Left ventricle myocardium inferior (tissue), 1 donor: ENCODE results near the gene MED10. TPM values are rescaled to one million over a fixed set of nuclear protein-coding genes. Genes with fewer than 3 reads are reported as not detected.

Experiments
- DNase-seq: peaks from one replicate; pipeline ENCODE4 v3.0.0-alpha.2; 2020
- H3K27ac ChIP-seq: fragments of 200-600 bp; replicated peaks from 2 replicates; pipeline ENCODE4 v1.8.0; 2021
- H3K27me3 ChIP-seq: fragments of 200-600 bp; 2 replicates; pipeline ENCODE4 v1.8.0; 2021; ENCODE audit warnings: low read depth
- H3K36me3 ChIP-seq: fragments of 200-600 bp; 2 replicates; pipeline ENCODE4 v1.8.0; 2021
- H3K4me1 ChIP-seq: fragments of 200-600 bp; 2 replicates; pipeline ENCODE4 v1.8.0; 2021
- H3K4me3 ChIP-seq: fragments of 200-600 bp; 2 replicates; pipeline ENCODE4 v1.8.0; 2021; ENCODE audit warnings: mild to moderate bottlenecking, moderate library complexity
- H3K9me3 ChIP-seq: fragments of 200-600 bp; replicated peaks from 2 replicates; pipeline ENCODE4 v1.8.0; 2021
- intact Hi-C: fragments of 100-400 bp; cut with micrococcal nuclease; formaldehyde crosslinking; loops from one replicate; pipeline ENCODE4 v1.11.0; 2022
- long read RNA-seq: library from polyadenylated mRNA; unstranded; transcript quantifications from one replicate; pipeline ENCODE4 v2.0.0, GENCODE V29; 2021
- total RNA-seq: library from RNA; stranded (reverse); fragmentation: NEBNext Ultra II Directional; extraction: Animal tissue kit (Norgen Biotek cat#: 25700); gene quantifications from one replicate; pipeline ENCODE4 v1.2.1, GENCODE V29; 2021
- TF ChIP-seq, protein P1 (sequence below): fragments of 200-600 bp; IDR thresholded peaks from 2 replicates; pipeline ENCODE4 v1.8.0; 2021; ENCODE audit warnings: antibody characterized with exemption, mild to moderate bottlenecking, borderline replicate concordance
- donor health status: DM: no; HTN: yes; CAD: no; lungs with severe emphysema.

Gene MED10, protein sequence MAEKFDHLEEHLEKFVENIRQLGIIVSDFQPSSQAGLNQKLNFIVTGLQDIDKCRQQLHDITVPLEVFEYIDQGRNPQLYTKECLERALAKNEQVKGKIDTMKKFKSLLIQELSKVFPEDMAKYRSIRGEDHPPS
- 26.3 TPM for total RNA-seq
- long read RNA-seq, transcript MED10-201 (4 exons, 1,141 nt) = major isoform, 29 of 33 reads
- long read RNA-seq, partial matches to known transcripts = 3 of 33 reads
- long read RNA-seq, other reads (novel, unspliced or antisense) = 1 of 33 reads

- H3K27ac ChIP-seq = peak within 1 kb of the TSS; percentile 93
- H3K36me3 ChIP-seq = peaks cover 37% of the 10 kb centered on the region
- DNase-seq = peak; percentile 96
- H3K4me3 ChIP-seq = peak within 1 kb of the TSS; percentile 97
- no peaks in the 10 kb centered on the region for H3K27me3 ChIP-seq
- TF ChIP-seq, protein P1, sequence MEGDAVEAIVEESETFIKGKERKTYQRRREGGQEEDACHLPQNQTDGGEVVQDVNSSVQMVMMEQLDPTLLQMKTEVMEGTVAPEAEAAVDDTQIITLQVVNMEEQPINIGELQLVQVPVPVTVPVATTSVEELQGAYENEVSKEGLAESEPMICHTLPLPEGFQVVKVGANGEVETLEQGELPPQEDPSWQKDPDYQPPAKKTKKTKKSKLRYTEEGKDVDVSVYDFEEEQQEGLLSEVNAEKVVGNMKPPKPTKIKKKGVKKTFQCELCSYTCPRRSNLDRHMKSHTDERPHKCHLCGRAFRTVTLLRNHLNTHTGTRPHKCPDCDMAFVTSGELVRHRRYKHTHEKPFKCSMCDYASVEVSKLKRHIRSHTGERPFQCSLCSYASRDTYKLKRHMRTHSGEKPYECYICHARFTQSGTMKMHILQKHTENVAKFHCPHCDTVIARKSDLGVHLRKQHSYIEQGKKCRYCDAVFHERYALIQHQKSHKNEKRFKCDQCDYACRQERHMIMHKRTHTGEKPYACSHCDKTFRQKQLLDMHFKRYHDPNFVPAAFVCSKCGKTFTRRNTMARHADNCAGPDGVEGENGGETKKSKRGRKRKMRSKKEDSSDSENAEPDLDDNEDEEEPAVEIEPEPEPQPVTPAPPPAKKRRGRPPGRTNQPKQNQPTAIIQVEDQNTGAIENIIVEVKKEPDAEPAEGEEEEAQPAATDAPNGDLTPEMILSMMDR = no peak
- intact Hi-C loops = no loop called here
- peaks cover 44% of the 10 kb centered on the region for H3K4me1 ChIP-seq
- no peaks in the 10 kb centered on the region for H3K9me3 ChIP-seq
These were observed at the start of gene MED10 for GRCh38 chr5:6377905-6378765. Gene MED10 (minus strand): TSS chr5:6378547. CDS start chr5:6378483, 64 bp downstream.

DNA sequence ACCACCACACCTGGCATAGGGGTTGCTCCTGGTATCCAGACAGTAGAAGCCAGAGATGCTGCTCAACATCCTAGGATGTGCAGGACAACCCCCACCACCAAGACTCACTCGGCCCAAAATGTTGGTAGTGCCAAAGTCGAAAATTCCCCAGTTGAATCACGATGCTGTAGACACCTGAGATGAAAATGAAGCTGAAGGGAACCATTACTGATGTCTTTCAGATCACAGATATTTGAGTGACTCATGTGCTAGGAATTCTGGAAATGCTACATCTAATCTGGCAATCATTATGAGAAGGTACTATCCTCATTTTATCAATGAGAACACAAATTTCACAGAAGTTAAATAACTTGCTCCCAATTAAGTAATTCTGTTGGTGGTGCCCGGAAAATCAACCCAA is 49.3 kb upstream of the MED10 start:
- Histone ChIP-seq H3K4me3 (no peak overlapping the region), H3K36me3 (no peaks in the 10 kb centered on the region), H3K4me1 (peaks cover 26% of the 10 kb centered on the region), H3K9me3 (no peaks in the 10 kb centered on the region), H3K27ac (no peak overlapping the region), H3K27me3 (peaks cover 41% of the 10 kb centered on the region)
- DNase-seq = no peak
- intact Hi-C loops = no loop called here
- TF ChIP-seq, protein P1 = no peak

- intact Hi-C loops = no loop called here
- Histone ChIP-seq H3K27me3 (peaks cover 17% of the 10 kb centered on the region), H3K9me3 (no peaks in the 10 kb centered on the region), H3K4me3 (no peak overlapping the region), H3K4me1 (peaks cover under 1% of the 10 kb centered on the region), H3K27ac (no peak overlapping the region), H3K36me3 (no peaks in the 10 kb centered on the region)
- TF ChIP-seq, protein P1 = no peak
- no peak for DNase-seq
These were observed 46.4 kb upstream of the MED10 start for GRCh38 chr5:6424700-6425099.

DNA sequence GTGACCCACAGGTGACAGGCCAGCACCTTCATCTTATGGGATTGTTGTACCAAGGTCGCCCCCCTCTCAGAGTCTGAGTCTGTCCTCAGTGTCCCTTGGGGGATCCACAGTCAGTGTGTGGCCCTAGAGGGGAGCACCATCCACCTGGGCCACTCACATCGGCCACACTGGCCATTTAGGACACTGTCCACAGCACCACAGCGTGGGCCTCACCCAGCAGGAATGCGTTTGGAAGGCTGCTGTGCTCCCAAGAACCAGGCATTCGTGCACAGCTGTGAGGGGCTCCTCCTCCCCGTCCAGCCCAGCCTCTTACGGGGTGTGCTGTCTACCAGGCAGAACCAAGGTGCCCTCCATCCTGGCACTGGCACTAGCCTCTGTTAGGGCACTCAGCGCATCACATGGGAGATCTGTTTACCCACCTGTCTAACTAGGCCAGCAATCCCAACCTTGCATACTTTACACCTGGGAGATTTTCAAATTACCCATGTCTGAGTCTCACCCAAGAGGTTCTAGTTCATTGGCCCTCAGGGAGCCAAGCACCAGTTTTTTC is 45.8 kb upstream of the MED10 start:
- Histone ChIP-seq H3K27me3 (peaks cover 15% of the 10 kb centered on the region), H3K4me3 (no peak overlapping the region), H3K27ac (no peak overlapping the region), H3K36me3 (no peaks in the 10 kb centered on the region), H3K9me3 (no peaks in the 10 kb centered on the region), H3K4me1 (no peaks in the 10 kb centered on the region)
- TF ChIP-seq, protein P1 = no peak
- no peak for DNase-seq
- intact Hi-C loops = no loop called here

DNA sequence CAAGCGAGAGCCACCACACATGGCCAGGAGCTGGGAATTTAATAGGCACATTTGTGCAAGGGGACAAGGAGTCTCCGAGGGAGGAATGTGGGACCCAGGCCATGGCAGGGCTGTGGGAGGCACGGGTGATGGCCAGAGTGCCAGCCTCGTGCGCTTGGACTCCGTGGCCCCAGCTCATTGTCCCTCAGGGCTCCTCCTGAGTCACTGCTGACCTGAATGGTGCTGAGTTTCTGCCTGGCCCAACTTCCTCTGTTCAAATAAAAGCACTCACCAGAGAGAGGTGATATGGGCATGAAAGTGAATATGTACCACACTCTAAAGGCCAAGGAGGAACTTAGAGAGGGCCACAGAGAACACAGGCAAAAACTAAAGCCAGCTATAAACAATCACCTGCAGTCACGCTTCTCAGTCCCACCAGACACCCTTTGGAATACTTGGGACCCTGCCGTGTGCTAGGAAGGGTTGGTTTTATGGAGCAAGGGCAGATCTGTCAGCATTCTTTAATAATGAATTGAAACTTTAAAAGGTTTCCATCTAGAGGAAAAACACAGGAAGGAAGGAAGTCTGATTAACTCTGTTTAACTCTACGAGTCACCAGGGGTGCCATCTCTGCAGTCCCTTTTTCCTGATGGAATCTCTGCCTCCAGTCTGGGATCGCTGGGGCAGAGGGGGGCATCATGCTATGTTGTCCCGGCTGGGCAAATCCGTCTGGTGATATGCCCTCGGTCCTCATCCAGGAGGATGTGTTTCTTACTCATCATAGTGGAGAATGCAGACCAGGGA is 45.2 kb upstream of the MED10 start:
- Histone ChIP-seq H3K4me3 (no peak overlapping the region), H3K9me3 (no peaks in the 10 kb centered on the region), H3K27ac (no peak overlapping the region), H3K4me1 (no peaks in the 10 kb centered on the region), H3K27me3 (peaks cover 15% of the 10 kb centered on the region), H3K36me3 (no peaks in the 10 kb centered on the region)
- TF ChIP-seq, protein P1 = no peak
- DNase-seq = no peak
- intact Hi-C loops = no loop called here
